ENCODE measurements around the gene APOA4. TPM values are rescaled to one million over a fixed set of nuclear protein-coding genes. Genes with fewer than 3 reads are reported as not detected.
A peak's percentile ranks its signal among the peaks of the same experiment; 100 is the strongest.

APOA4 gene
- polyA plus RNA-seq, 3 donors = not detected

GRCh38 chr11:116788534-116788933 is 34.6 kb downstream of the APOA4 start:
- TF ChIP-seq CTCF (IDR thresholded peaks at IDR 0.05) = no peak
- Histone ChIP-seq H3K9me3 (replicated peaks in 1 of 2; ENCODE audit: control insufficient read depth in 1 of 2, insufficient read depth in 1 of 2, low read length in 2 of 2) (no peaks in the 10 kb centered on the region), H3K9ac (ENCODE audit: insufficient read depth, low read length, poor library complexity, severe bottlenecking) (peak overlapping the region; percentile 94), H4K20me1 (ENCODE audit: insufficient read depth, low read length) (no peaks in the 10 kb centered on the region), H3K4me3 (replicated peaks in 1 of 3; ENCODE audit: low read depth in 2 of 3, low read length in 3 of 3) (peak overlapping the region; percentile 85 to 92 (median 90)), H3K27ac (ENCODE audit: low read depth in 1 of 2, low read length in 2 of 2) (peak overlapping the region; percentile 61 to 94), H3K4me2 (replicated peaks; ENCODE audit: extremely low read depth, low read length, poor library complexity, severe bottlenecking) (peak overlapping the region; percentile 86), H3K27me3 (ENCODE audit: control insufficient read depth in 2 of 2, insufficient read depth in 2 of 2, low read length in 2 of 2) (no peaks in the 10 kb centered on the region), H2AFZ (ENCODE audit: insufficient read depth, low read depth, low read length, poor library complexity, severe bottlenecking) (peak overlapping the region; percentile 98), H3K79me2 (ENCODE audit: insufficient read depth, low read length) (peaks cover 34% of the 10 kb centered on the region), H3K4me1 (ENCODE audit: control insufficient read depth in 1 of 2, insufficient read depth in 2 of 2, low read length in 2 of 2) (peaks cover 22 to 26% of the 10 kb centered on the region in 2 donors), H3K36me3 (replicated peaks in 1 of 2; ENCODE audit: control insufficient read depth in 1 of 2, insufficient read depth in 2 of 2, low read length in 2 of 2) (peaks cover 31 to 33% of the 10 kb centered on the region in 2 donors)
- H3K4me1 Mint-ChIP-seq = peaks cover 29% of the 10 kb centered on the region
- H3K36me3 Mint-ChIP-seq = peaks cover 33 to 37% of the 10 kb centered on the region in 2 donors
- H3K9me3 Mint-ChIP-seq = peaks cover 0 to 2% (median 0%) of the 10 kb centered on the region in 7 donors
- DNase-seq = peak in 1 of 3 donors; percentile 8
- peaks cover 6 to 14% (median 8%) of the 10 kb centered on the region in 3 donors for H3K27me3 Mint-ChIP-seq (ENCODE audit: low read depth in 3 of 3)
- peak overlapping the region; percentile 92 to 98 (median 97) for H3K27ac Mint-ChIP-seq
- peak overlapping the region; percentile 94 to 95 for H3K4me3 Mint-ChIP-seq
- intact Hi-C loops (cut with micrococcal nuclease) = loop anchor here (5.0 to 10.0 kb wide), 2 partner anchors 444 to 536 kb away; partner anchors contain the start of genes CEP164 (in 1 of the 2), PCSK7 (in 1 of the 2) and RNF214 (in 1 of the 2)
- WGBS (ENCODE audit: insufficient coverage) = no CpG with 5 or more reads among the region's 4 CpGs

DNA sequence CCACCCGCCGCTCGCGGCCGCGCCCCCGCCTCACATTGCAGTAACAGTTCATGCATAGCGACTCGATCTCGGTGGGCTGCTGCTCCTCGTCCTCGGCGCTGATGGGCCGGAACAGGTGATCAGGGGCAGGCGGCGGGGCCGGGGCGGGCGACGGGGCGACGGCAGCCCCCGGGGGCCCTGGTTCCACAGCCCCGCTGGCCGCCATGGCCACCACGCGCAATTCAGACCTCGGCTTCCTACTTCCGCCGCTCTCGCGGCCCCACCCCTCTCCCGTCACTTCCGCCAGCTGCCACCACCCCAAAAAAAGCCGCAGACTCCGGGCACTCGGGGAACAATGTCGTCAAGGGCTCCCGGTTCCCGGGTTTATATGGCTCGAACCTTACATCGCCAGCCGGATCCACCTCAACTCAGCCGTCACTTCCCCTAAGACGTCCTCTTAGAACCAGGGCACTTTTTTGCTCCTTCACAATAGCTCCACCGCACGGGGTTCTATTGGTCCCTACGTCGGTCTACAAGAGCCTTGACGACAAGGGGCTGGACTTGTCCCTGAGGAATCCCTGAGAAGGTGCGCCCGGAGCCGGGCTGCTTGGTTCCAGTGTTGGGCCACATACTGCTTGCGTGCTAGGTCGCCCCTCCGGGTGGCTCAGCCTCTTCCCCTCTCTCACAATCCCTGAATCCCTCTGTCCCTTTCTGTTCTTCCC is 35.2 kb downstream of the APOA4 start, which contains the start of gene ZPR1:
ZPR1 (minus strand) TSS at position 238 of the 701 bp plus-strand sequence; CDS start at position 205, 33 bp downstream.
- peaks cover 6 to 14% (median 8%) of the 10 kb centered on the region in 3 donors for H3K27me3 Mint-ChIP-seq (ENCODE audit: low read depth in 3 of 3)
- Histone ChIP-seq H3K9ac (ENCODE audit: insufficient read depth, low read length, poor library complexity, severe bottlenecking) (peak within 1 kb of the TSS; percentile 94), H3K36me3 (replicated peaks in 1 of 2; ENCODE audit: control insufficient read depth in 1 of 2, insufficient read depth in 2 of 2, low read length in 2 of 2) (peaks cover 37 to 39% of the 10 kb centered on the region in 2 donors), H3K79me2 (ENCODE audit: insufficient read depth, low read length) (peaks cover 34% of the 10 kb centered on the region), H2AFZ (ENCODE audit: insufficient read depth, low read depth, low read length, poor library complexity, severe bottlenecking) (peak within 1 kb of the TSS; percentile 98), H3K9me3 (replicated peaks in 1 of 2; ENCODE audit: control insufficient read depth in 1 of 2, insufficient read depth in 1 of 2, low read length in 2 of 2) (no peaks in the 10 kb centered on the region), H3K4me2 (replicated peaks; ENCODE audit: extremely low read depth, low read length, poor library complexity, severe bottlenecking) (peak within 1 kb of the TSS; percentile 86), H3K27ac (ENCODE audit: low read depth in 1 of 2, low read length in 2 of 2) (peak within 1 kb of the TSS; percentile 61 to 94), H3K4me1 (ENCODE audit: control insufficient read depth in 1 of 2, insufficient read depth in 2 of 2, low read length in 2 of 2) (peaks cover 22 to 26% of the 10 kb centered on the region in 2 donors), H3K27me3 (ENCODE audit: control insufficient read depth in 2 of 2, insufficient read depth in 2 of 2, low read length in 2 of 2) (no peaks in the 10 kb centered on the region), H4K20me1 (ENCODE audit: insufficient read depth, low read length) (peaks cover 2% of the 10 kb centered on the region), H3K4me3 (replicated peaks in 1 of 3; ENCODE audit: low read depth in 2 of 3, low read length in 3 of 3) (peak within 1 kb of the TSS; percentile 85 to 92 (median 90))
- intact Hi-C loops (cut with micrococcal nuclease) = loop anchor here (5.0 to 10.0 kb wide), 2 partner anchors 444 to 537 kb away; partner anchors contain the start of genes CEP164 (in 1 of the 2), PCSK7 (in 1 of the 2) and RNF214 (in 1 of the 2)
- H3K4me3 Mint-ChIP-seq = peak within 1 kb of the TSS; percentile 94 to 95
- DNase-seq = peak; percentile 76 to 80 (median 79)
- H3K4me1 Mint-ChIP-seq = peaks cover 29% of the 10 kb centered on the region
- H3K27ac Mint-ChIP-seq = peak within 1 kb of the TSS; percentile 92 to 98 (median 97)
- peaks cover 0 to 2% (median 0%) of the 10 kb centered on the region in 7 donors for H3K9me3 Mint-ChIP-seq
- TF ChIP-seq CTCF (IDR thresholded peaks at IDR 0.05) = no peak
- peaks cover 39 to 43% of the 10 kb centered on the region in 2 donors for H3K36me3 Mint-ChIP-seq
- WGBS (ENCODE audit: insufficient coverage) = under 1% methylated on average over 56 of the region's 56 CpGs

Measured in CD14-positive monocyte (primary cell).